B cell (primary cell): ENCODE measurements around the gene MAB21L2.

Experiments used
- EZH2 ChIP-seq: IDR thresholded peaks from 2 replicates; pipeline ENCODE4 v1.6.1; 2012; ENCODE audit warnings: borderline replicate concordance, low read depth, mild to moderate bottlenecking, moderate library complexity, low read length; ENCODE audit not compliant: insufficient read depth, poor library complexity, severe bottlenecking
- TF ChIP-seq, protein P1 (sequence below): fragments of 200-600 bp; IDR thresholded peaks from one replicate; pipeline ENCODE4 v1.8.0; 2022; ENCODE audit warnings: antibody characterized with exemption, mild to moderate bottlenecking

DNA sequence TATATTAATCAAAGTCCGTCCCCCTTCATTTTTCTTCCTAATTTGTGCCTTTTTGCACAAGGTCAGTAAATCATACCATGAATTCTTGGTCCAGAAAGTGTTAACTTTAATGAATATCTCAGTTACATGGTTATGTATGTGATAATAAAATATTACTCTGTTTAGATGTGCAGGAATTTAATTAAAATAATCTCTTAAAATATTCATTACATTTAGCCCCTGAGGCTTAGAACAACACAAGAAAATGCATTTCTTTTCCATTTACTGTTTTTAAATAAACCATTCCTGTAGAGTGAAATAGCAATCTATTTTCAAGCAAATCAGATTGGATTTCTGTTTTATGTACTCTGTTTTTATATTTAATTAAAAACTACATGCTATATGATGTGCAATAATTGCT, 17.6 kb downstream of the MAB21L2 start:
- TF ChIP-seq, protein P1, sequence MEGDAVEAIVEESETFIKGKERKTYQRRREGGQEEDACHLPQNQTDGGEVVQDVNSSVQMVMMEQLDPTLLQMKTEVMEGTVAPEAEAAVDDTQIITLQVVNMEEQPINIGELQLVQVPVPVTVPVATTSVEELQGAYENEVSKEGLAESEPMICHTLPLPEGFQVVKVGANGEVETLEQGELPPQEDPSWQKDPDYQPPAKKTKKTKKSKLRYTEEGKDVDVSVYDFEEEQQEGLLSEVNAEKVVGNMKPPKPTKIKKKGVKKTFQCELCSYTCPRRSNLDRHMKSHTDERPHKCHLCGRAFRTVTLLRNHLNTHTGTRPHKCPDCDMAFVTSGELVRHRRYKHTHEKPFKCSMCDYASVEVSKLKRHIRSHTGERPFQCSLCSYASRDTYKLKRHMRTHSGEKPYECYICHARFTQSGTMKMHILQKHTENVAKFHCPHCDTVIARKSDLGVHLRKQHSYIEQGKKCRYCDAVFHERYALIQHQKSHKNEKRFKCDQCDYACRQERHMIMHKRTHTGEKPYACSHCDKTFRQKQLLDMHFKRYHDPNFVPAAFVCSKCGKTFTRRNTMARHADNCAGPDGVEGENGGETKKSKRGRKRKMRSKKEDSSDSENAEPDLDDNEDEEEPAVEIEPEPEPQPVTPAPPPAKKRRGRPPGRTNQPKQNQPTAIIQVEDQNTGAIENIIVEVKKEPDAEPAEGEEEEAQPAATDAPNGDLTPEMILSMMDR = no peak
- TF ChIP-seq EZH2 = no peak
